H9 (cell line): Measurements from ENCODE around the gene KIZ. TPM values are rescaled to one million over a fixed set of nuclear protein-coding genes. Genes with fewer than 3 reads are reported as not detected.

ENCODE experiments used
- DNase-seq: peaks from one replicate; pipeline ENCODE4 v3.0.0-alpha.2; 2017
- H2AFZ ChIP-seq: one replicate; pipeline ENCODE4 v1.6.1; 2013; ENCODE audit warnings: mild to moderate bottlenecking, low read length, control low read depth, moderate library complexity
- H2AK5ac ChIP-seq: 2 replicates; pipeline ENCODE4 v1.6.1; 2013; ENCODE audit warnings: low read length, control low read depth, mixed read lengths; ENCODE audit not compliant: insufficient read length
- H2BK120ac ChIP-seq: one replicate; pipeline ENCODE4 v1.6.1; 2013; ENCODE audit warnings: low read depth, mild to moderate bottlenecking, low read length, control low read depth, inconsistent platforms; ENCODE audit not compliant: poor library complexity, severe bottlenecking
- H2BK12ac ChIP-seq: 2 replicates; pipeline ENCODE4 v1.6.1; 2013; ENCODE audit warnings: low read length, control low read depth, mixed read lengths, low read depth; ENCODE audit not compliant: insufficient read length
- H2BK15ac ChIP-seq: 2 replicates; pipeline ENCODE4 v1.6.1; 2013; ENCODE audit warnings: low read depth, low read length, control low read depth
- H2BK20ac ChIP-seq: one replicate; pipeline ENCODE4 v1.6.1; 2013; ENCODE audit warnings: low read depth, mild to moderate bottlenecking, low read length, control low read depth, inconsistent platforms; ENCODE audit not compliant: poor library complexity, severe bottlenecking
- H2BK5ac ChIP-seq: 2 replicates; pipeline ENCODE4 v1.6.1; 2013; ENCODE audit warnings: low read length, control low read depth, mixed read lengths; ENCODE audit not compliant: insufficient read length
- H3K14ac ChIP-seq: 2 replicates; pipeline ENCODE4 v1.6.1; 2013; ENCODE audit warnings: low read length, control low read depth; ENCODE audit not compliant: insufficient read depth
- H3K18ac ChIP-seq: 2 replicates; pipeline ENCODE4 v1.6.1; 2013; ENCODE audit warnings: low read depth, mild to moderate bottlenecking, mixed read lengths, low read length, control low read depth; ENCODE audit not compliant: insufficient read length
- H3K23ac ChIP-seq: 2 replicates; pipeline ENCODE4 v1.6.1; 2013; ENCODE audit warnings: low read length, control low read depth, mixed read lengths, low read depth; ENCODE audit not compliant: insufficient read length
- H3K23me2 ChIP-seq: 2 replicates; pipeline ENCODE4 v1.6.1; 2013; ENCODE audit warnings: low read depth, mild to moderate bottlenecking, mixed read lengths, low read length, control low read depth; ENCODE audit not compliant: insufficient read length, poor library complexity, severe bottlenecking
- H3K27ac ChIP-seq: 2 replicates; pipeline ENCODE4 v1.5.1; 2013; ENCODE audit warnings: low read length, control low read depth, mixed read lengths, low read depth; ENCODE audit not compliant: insufficient read length
- H3K27me3 ChIP-seq: 2 replicates; pipeline ENCODE4 v1.6.1; 2013; ENCODE audit warnings: low read length, control low read depth, inconsistent platforms; ENCODE audit not compliant: insufficient read depth
- H3K4ac ChIP-seq: 2 replicates; pipeline ENCODE4 v1.6.1; 2013; ENCODE audit warnings: low read depth, mild to moderate bottlenecking, control low read depth, inconsistent platforms, low read length, moderate library complexity
- H3K4me1 ChIP-seq: 2 replicates; pipeline ENCODE4 v1.6.1; 2013; ENCODE audit warnings: low read length, control low read depth, inconsistent platforms; ENCODE audit not compliant: insufficient read depth
- H3K4me2 ChIP-seq: 2 replicates; pipeline ENCODE4 v1.6.1; 2013; ENCODE audit warnings: low read length, control low read depth, mixed read lengths; ENCODE audit not compliant: insufficient read length, insufficient read depth
- H3K56ac ChIP-seq: 2 replicates; pipeline ENCODE4 v1.6.1; 2013; ENCODE audit warnings: low read depth, mild to moderate bottlenecking, mixed read lengths, low read length, control low read depth; ENCODE audit not compliant: insufficient read length
- H3K79me1 ChIP-seq: 2 replicates; pipeline ENCODE4 v1.6.1; 2013; ENCODE audit warnings: low read depth, mild to moderate bottlenecking, moderate library complexity, low read length, control low read depth, inconsistent platforms; ENCODE audit not compliant: insufficient read depth, poor library complexity, severe bottlenecking
- H3K79me2 ChIP-seq: 2 replicates; pipeline ENCODE4 v1.6.1; 2013; ENCODE audit warnings: low read length, control low read depth, inconsistent platforms; ENCODE audit not compliant: insufficient read depth
- H3K9ac ChIP-seq: 2 replicates; pipeline ENCODE4 v1.6.1; 2013; ENCODE audit warnings: low read length, control low read depth, mixed read lengths; ENCODE audit not compliant: insufficient read length; ENCODE audit errors: extremely low read depth
- H3K9me3 ChIP-seq: one replicate; pipeline ENCODE4 v1.6.1; 2013; ENCODE audit warnings: low read depth, low read length, inconsistent platforms; ENCODE audit not compliant: control insufficient read depth
- H3T11ph ChIP-seq: one replicate; pipeline ENCODE4 v1.6.1; 2013; ENCODE audit warnings: mild to moderate bottlenecking, low read length, control low read depth, inconsistent platforms
- H4K20me1 ChIP-seq: one replicate; pipeline ENCODE4 v1.6.1; 2013; ENCODE audit not compliant: control insufficient read depth, insufficient read length, insufficient read depth
- H4K5ac ChIP-seq: 2 replicates; pipeline ENCODE4 v1.6.1; 2013; ENCODE audit warnings: low read depth, mild to moderate bottlenecking, mixed read lengths, low read length, control low read depth; ENCODE audit not compliant: insufficient read length
- H4K8ac ChIP-seq: replicated peaks from 2 replicates; pipeline ENCODE4 v1.6.1; 2013; ENCODE audit warnings: low read length, control low read depth, mixed read lengths, low read depth; ENCODE audit not compliant: insufficient read length
- H4K91ac ChIP-seq: 2 replicates; pipeline ENCODE4 v1.6.1; 2013; ENCODE audit warnings: low read depth, mild to moderate bottlenecking, moderate library complexity, mixed read lengths, low read length, control low read depth; ENCODE audit not compliant: insufficient read length
- H3K27ac Mint-ChIP-seq, 3 experiments: 2 replicates in 2 of 3; 3 replicates in 1 of 3; pipeline ENCODE4 v1.8.0; 2020 to 2021; ENCODE audit warnings: mixed read lengths in 3 of 3, mild to moderate bottlenecking in 1 of 3, moderate library complexity in 1 of 3
- H3K27me3 Mint-ChIP-seq: 2 replicates; pipeline ENCODE4 v1.8.0; 2021; ENCODE audit warnings: low read depth, mild to moderate bottlenecking, moderate library complexity, mixed read lengths
- H3K36me3 Mint-ChIP-seq, 3 experiments: 2 replicates in 2 of 3; 3 replicates in 1 of 3; pipeline ENCODE4 v1.8.0; 2020 to 2021; ENCODE audit warnings: low read depth in 3 of 3, mixed read lengths in 3 of 3; ENCODE audit not compliant: insufficient read depth in 1 of 3
- H3K4me1 Mint-ChIP-seq, 2 experiments: 2 replicates each; pipeline ENCODE4 v1.8.0; 2020; ENCODE audit warnings: mixed read lengths in 2 of 2
- H3K4me3 Mint-ChIP-seq, 2 experiments: 2 replicates in 1 of 2; 3 replicates in 1 of 2; pipeline ENCODE4 v1.8.0; 2020 to 2021; ENCODE audit warnings: mild to moderate bottlenecking in 2 of 2, mixed read lengths in 2 of 2, moderate library complexity in 1 of 2
- H3K9me3 Mint-ChIP-seq, 2 experiments: 2 replicates in 1 of 2; 3 replicates in 1 of 2; pipeline ENCODE4 v1.8.0; 2020; ENCODE audit warnings: mild to moderate bottlenecking in 2 of 2, mixed read lengths in 2 of 2, moderate library complexity in 1 of 2
- CTCF ChIP-seq: fragments of 200-600 bp; sonication (generic); conservative IDR thresholded peaks from 3 replicates; pipeline ENCODE4 v1.8.0; 2021; ENCODE audit warnings: antibody characterized with exemption, mild to moderate bottlenecking
- WGBS: extraction: QIAGEN DNeasy Blood & Tissue Kit; methylation state at CpG from one replicate; pipeline ENCODE4 v1.1.7; 2013; ENCODE audit warnings: missing lambda C conversion rate, low lambda C conversion rate, mixed read lengths; ENCODE audit not compliant: insufficient read length; ENCODE audit errors: extremely low coverage; 5-methylcytosine and 5-hydroxymethylcytosine counted together
- total RNA-seq: library from RNA; stranded (reverse); gene quantifications from 2 replicates; pipeline ENCODE4 v1.2.1, GENCODE V29; 2021

Gene KIZ
- total RNA-seq, 1 experiment from 2014 or later = 29.3 TPM

- no peaks in the 10 kb centered on the region for H3K9me3 ChIP-seq
Observed at GRCh38 chr20:21240394-21240793, 114.5 kb downstream of the KIZ start.

More at GRCh38 chr20:21240394-21240793, 114.5 kb downstream of the KIZ start:
- no CpG with 5 or more reads among the region's 9 CpGs for WGBS
- Histone ChIP-seq H2BK5ac (no peak overlapping the region), H3K9ac (no peak overlapping the region), H4K91ac (no peak overlapping the region), H3K4me1 (no peaks in the 10 kb centered on the region; the same call in 1 of the 2 replicates), H3K4ac (no peak overlapping the region), H2BK120ac (no peak overlapping the region), H3T11ph (no peak overlapping the region), H2AK5ac (no peak overlapping the region), H2BK12ac (no peak overlapping the region), H3K18ac (no peak overlapping the region), H2BK20ac (no peak overlapping the region), H3K79me1 (no peaks in the 10 kb centered on the region), H3K23ac (no peak overlapping the region), H3K79me2 (no peaks in the 10 kb centered on the region), H3K4me2 (no peak overlapping the region), H3K27me3 (no peaks in the 10 kb centered on the region), H3K23me2 (no peaks in the 10 kb centered on the region), H4K8ac (no peak overlapping the region), H4K5ac (no peak overlapping the region), H3K56ac (no peak overlapping the region), H3K14ac (no peak overlapping the region), H4K20me1 (no peaks in the 10 kb centered on the region), H3K27ac (no peak overlapping the region), H2AFZ (no peak overlapping the region), H2BK15ac (no peak overlapping the region)
- Mint-ChIP-seq H3K36me3 (peaks cover 5 to 16% (median 10%) of the 10 kb centered on the region in 3 experiments; a peak in 5 of 7 replicates), H3K4me1 (peaks cover 15 to 17% of the 10 kb centered on the region in 2 experiments), H3K27me3 (no peaks in the 10 kb centered on the region), H3K4me3 (no peak overlapping the region), H3K27ac (0 out of 7 replicates have a peak overlapping the region, but pooled peaks of 1 of the 3 experiments have one; percentile 23), H3K9me3 (no peaks in the 10 kb centered on the region)
- no peak for DNase-seq
- peak; percentile 54 for TF ChIP-seq CTCF
